NCI-H1417 treated with DMSO at 0.1 percent for 48 hours (cell line): ENCODE data around the gene GINS3.
"Not testable (repeated sequence)": the region's sequence is repeated elsewhere in the genome, so short reads cannot be mapped to it uniquely, and the experiment has no call there.

ENCODE experiments used
- DNase-seq: peaks from one replicate; lab custom pipeline; 2025; lab: John Stamatoyannopoulos, UW

The GINS3 gene

DNA sequence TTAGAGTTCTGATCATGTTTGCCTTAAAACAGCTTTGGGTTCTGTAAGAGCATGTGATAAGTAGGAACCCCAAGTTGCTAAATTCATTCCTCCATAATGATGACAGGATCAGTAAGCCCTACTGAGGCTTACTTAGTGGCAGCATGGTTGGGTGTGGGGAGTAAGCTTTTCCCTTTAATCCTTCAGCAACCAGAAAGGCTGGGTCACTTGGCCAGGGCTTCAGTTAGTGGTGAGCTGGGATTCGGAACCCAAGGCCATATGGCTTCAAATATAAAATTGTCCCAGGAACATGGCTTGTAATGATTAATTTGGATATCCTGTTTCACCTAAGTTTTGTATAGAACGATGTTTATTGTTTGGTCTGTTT, 850 bp downstream of the GINS3 start:
- DNase-seq, result no peak

DNA sequence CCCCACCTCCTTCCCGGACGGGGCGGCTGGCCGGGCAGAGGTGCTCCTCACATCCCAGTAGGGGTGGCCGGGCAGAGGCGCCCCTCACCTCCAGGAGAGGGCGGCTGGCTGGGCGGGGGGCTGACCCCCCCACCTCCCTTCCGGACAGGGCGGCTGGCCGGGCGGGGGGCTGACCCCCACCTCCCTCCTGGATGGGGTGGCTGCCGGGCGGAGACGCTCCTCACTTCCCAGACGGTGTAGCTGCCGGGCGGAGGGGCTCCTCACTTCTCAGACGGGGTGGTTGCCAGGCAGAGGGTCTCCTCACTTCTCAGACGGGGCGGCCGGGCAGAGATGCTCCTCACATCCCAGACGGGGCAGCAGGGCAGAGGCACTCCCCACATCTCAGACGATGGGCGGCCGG, 4.6 kb downstream of the GINS3 start:
- DNase-seq, result not testable (repeated sequence)

DNA sequence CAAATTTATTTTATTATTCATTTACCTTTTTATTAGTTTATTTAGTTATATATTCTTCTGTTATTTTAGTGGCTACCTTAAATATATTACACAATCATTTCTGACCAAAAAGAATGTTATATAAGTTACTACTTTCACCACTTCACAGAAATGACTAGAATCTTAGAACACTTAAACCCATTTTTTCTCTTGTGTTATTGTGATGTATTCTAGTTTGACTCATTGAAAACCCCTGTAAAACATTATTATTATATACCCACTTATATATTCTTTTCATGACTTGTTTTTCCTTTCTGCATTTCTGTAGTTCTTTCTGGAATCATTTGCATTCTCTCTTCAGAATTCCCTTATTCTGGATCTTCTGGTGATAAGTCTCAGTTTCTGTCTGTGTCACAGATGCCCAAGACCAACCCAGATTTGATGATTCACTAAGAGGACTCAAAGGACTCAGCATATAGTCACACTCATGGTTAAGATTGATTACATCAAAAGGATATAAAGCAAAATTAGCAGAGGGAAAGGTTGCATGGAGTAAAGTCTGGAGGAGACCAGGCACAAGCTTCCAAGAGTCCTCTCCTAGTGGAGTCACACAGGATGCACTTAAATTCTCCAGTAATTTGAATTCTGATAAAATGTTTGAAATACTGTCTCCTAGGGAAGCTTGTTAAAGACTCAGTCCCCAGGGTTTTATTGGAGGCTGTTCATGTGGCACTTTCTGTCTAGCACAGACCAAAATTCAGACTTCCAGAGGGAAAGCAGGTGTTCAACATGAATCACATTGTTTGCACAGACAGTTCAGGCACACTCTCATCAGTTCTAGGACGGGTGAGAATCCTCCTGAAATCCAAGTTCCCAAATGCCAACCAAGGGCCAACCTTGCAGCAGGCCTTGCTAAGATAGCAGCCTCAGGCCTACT, 7.7 kb downstream of the GINS3 start:
- DNase-seq, result no peak

DNA sequence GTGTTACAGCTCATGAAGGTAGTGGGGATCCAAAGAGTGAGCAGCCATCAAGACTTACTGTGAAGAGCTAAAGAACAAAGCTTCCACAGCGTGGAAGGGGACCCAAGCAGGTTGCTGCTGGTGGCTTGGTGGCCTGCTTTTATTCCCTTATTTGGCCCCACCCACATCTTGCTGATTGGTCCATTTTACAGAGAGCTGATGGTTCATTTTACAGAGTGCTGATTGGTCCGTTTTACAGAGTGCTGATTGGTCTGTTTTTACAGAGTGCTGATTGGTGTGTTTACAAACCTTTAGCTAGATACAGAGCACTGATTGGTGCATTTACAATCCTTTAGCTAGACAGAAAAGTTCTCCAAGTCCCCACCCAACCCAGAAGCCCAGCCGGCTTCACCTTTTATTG, 9.0 kb downstream of the GINS3 start:
- not testable (repeated sequence) for DNase-seq

DNA sequence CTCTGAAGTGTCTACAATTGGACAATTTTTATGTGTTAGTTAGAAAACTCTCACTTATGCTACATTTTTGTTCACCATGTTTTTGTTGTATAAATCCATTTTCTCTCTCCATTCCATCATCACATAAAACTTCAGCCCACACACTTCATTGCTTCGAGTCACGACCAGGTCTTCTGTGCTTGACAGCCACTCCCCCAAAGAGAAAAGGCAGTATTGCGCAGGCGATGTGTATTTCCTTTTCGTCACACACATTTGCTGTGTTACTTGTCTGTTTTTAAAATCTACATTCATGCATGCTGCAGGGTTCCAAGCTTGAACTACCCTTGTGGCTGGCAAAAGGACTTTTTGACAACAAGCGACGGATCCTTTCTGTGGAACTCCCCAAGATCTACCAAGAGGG, 10.5 kb downstream of the GINS3 start:
- DNase-seq, result no peak

DNA sequence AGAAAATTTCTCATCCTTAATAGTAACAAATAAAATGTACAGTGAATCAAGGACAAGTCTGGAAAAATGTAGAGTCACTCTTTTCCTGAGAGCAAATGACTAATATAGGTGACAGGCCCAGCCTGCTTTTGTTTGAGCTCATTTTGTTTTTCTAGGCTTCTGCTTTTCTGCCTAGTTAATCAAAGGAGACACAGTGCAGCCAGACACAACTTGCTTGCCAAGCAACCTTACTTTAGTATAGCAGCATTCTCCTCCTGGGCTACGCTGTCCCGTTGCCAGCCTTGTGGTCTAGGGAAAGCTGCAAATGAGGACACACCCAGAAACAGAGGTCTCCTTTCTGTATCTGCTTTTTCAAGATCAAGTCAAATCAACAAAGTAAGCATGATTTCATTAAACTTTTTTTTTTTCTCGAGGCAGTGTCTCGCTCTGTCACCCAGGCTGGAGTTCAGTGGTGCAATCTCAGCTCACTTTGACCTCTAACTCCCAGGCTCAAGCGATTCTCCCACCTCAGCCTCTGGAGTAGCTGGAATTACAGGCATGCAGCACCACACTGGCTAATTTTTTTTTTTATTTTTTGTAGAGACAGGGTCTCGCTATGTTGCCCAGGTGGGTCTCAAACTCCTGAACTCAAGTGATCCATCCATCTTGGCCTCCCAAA, 17.2 kb downstream of the GINS3 start:
- no peak for DNase-seq

DNA sequence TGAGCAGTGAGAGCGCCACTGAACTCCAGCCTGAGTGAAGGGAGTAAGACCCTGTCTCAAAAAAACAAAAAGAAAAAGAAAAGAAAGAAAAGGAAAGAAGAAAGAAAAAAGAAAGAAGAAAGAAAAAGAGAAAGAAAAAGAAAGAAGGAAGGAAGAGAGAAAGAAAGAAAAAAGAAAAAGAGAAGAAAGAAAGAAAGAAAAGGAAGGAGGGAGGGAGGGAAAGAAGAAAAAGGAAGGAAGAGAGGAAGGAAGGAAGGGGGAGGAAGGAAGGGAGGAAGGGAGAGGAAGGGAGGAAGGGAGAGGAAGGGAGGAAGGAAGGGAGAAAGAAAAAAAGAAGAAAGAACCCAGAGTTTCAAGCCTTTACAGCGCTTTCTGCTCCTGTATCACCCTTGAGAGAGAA, 19.1 kb downstream of the GINS3 start:
- DNase-seq, result no peak

DNA sequence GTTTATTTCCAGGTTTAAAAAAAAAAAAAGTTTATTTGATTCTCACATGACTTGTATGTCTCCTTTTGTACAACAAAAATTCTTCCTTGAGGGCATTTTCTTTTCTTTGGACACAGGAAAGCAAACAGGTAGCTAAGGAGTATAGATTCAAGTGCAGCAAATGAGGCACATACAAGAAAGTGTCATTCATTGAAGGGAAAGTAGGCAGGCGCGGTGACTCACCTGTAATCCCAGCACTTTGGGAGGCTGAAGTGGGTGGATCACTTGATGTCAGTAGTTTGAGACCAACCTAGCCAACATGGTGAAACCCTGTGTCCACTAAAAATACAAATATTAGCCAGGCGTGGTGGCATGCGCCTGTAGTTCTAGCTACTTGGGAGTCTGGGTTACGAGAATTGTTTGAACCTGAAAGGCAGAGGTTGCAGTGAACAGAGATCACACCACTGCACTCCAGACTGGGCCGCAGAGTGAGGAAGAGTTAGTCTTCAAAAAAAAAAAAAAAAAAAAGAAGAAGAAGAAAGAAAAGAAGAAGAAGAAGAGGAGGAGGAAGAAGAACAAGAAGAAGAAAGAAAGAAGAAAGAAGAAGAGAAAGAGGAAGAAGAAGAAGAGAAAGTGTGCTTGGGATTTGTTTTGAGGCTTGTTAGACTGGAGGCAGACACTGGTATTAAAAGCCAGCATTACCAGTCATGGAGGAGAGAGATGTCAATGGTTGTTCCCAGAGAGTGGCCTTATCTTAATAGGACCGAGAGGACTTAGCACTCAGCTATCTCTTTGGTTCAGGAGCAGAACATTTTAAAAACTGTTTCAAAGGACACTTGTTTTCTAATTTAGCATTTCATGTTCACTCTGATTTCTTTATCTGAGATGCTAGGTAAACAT, 19.7 kb downstream of the GINS3 start:
- DNase-seq, result no peak

DNA sequence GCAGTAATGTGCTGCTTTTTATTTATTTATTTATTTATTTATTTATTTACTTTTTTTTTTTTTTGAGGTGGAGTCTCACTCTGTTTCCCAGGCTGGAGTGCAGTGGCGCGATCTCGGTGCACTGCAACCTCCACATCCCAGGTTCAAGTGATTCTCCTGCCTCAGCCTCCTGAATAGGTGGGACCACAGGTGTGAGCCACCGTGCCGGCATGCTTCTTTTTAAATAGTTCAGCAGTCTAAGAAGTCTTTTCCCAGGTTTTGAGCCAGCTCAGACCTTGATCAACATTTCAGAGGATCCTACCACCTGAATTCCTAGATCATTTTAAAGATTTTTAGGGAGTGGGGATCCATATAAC, 20.3 kb downstream of the GINS3 start:
- not testable (repeated sequence) for DNase-seq

DNA sequence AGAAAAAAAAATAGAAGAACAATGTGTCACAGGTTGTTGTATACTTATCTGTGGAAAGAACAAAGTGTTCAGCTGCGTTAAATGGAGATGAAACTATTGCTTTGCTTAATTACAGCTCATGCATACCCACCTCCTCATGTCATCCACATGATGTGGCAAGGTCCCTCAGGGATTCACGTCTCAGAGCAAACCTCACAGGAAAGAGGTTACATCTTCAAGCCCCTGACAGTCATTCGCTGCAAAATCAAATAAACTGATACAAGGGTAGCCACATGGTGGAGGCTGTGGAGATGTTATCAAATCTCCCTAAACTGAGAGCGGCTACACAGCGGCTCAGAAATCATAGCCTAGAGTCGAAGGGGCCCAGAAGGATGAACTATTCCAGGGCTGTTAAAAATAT, 21.1 kb downstream of the GINS3 start:
- no peak for DNase-seq

DNA sequence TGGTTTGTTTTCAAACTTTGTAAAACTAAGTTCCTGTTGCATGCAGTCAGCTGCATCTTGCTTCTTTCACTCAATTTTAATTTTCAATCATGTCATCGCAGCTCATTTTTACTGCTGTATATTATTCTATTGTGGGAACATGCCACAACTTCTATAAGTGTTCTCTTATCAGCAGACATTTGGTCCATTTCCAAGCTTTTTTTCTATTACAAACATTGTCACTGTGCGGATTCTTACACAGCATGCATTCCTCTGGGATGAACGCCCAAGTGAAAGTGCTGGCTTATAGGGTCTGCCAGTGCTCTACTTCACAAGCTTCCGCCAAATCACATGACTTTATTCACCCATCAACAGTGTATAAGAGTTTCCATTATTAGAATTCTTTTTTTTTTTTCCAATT, 22.7 kb downstream of the GINS3 start:
- DNase-seq, result no peak

DNA sequence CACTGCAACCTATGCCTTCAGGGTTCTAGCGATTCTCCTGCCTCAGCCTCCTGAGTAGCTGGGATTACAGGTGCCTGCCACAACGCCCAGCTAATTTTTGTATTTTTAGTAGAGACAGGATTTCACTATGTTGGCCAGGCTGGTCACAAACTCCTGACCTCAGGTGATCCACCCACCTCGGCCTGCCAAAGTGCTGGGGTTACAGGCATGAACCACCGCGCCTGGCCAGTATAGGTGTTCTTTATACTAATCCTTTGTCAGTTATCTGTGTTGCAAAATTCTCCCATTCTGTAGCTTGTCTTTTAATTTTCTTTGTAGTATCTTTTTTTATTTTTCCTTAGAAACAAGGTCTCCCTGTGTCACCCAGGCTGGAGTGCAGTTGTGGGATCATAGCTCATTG, 23.7 kb downstream of the GINS3 start:
- not testable (repeated sequence) for DNase-seq

DNA sequence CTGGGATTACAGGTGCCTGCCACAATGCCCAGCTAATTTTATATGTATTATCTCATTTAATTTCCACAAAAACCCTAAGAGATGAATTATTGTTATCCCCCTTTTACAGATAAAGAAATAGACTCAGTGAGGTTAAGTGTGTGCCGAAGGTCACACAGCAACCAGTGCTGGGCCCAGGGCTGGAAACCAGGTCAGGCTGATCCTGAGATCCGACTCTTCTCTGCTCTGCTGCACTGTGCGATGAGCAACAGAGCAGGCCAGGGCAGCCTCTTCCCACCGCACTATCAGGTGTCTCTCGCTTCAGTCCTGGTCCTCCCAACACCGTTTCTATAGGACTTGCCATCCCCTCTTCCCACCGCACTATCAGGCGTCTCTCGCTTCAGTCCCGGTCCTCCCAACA, 24.8 kb downstream of the GINS3 start:
- no peak for DNase-seq

DNA sequence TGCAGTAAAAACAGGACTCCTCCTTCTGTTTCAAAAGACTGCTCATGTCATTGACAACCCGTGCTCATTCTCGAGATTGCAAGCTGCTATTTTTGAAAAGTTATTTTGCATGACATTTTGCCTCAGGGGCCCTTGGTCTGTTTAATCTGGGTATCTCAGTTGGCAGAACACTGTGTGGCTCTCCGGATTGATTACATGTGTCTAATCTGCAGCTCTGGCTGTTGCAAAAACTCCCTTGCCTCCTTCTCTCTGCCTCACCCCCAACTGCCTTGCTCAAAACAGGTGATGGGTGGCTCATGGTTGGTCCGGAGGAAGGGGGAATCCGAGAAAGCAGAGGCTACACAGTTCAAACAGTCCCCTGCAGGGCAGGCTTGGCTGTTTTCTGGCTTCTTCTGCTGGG, 25.3 kb downstream of the GINS3 start:
- no peak for DNase-seq

DNA sequence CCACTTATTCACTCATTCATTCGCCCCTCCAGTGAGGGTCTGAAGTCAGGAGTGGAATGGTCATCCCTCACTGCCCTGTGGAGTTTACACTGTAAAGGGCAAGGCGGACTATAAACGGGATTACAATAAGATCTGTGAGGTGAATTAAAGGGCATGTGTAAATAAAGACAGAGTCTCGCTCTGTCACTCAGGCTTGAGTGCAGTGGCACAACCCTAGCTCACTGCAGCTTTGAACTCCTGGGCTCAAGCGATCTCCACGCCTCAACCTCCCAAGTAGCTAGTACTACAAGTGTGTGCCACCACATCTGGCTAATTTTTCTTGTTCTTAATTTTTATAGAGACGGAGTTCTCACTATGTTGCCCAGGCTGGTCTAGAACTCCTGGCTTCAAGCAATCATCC, 25.8 kb downstream of the GINS3 start:
- DNase-seq, result no peak

DNA sequence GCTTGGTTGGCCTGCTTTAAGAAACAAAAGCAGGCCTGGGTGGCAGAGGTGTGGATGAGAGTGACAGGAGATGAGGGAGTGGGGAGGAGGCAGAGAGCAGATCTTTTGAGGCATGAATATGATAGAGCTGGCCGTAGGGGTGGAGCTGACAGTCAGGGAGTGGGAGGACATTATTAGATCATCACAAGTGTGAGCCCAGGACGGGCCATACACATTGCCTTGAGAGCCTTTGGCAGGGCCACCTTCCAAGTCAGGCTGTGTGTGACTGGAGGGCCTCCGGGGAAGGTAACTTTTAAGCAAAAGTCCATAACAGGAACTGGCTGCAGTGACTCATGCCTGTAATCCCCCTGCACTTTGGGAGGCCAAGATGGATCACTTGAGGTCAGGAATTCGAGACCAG, 26.3 kb downstream of the GINS3 start:
- DNase-seq, result no peak

DNA sequence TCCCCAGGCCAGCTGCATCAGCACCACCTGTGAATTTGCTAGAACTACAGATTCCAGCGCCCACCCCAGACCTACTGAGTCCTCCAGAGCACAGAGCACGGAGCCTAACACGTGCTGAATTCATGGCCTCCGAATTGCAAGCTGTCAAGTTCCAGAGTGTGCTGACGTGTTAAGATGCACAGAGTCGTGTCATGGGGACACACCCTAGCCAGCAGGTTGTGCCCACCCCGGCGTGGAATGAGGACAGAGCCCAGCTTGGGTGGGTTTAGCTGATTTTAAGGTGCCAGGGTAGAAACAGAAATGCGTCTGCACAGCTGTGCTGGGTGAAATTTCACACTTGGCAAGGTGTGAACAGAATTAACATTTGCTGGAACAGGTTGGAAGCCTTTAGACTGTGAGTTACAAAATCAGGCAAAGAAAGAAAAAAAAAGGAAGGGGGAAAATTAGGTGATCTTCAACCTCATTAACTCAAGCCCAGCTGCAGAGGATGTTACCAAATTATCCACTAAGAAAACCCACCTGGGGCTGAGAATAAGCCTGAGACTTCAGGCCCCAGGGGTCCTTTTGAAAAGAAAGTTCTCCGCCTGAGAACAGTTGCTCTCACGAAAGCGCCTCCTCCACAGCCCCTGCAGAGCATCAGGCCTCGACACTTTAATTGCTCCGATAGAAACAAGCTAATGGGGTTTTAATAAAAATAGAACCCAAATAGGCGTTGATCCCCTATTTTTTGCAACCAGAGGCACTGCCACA, 27.1 kb downstream of the GINS3 start:
- no peak for DNase-seq

DNA sequence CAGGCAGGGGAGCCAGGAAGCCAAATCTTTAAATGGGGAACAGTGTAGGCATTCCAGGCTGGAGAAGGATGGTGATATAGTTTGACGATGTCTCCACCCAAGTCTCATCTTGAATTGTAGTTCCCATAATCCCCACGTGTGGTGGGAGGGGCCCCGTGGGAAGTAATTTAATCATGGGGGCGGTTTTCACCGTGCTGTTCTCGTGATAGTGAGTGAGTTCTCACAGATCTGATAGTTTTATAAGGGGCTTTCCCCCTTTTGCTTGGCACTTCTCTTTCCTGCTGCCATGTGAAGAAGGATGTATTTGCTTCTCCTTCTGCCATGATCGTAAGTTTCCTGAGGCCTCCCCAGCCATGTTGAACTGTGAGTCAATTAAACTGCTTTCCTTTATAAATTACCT, 28.8 kb downstream of the GINS3 start:
- DNase-seq, result no peak

DNA sequence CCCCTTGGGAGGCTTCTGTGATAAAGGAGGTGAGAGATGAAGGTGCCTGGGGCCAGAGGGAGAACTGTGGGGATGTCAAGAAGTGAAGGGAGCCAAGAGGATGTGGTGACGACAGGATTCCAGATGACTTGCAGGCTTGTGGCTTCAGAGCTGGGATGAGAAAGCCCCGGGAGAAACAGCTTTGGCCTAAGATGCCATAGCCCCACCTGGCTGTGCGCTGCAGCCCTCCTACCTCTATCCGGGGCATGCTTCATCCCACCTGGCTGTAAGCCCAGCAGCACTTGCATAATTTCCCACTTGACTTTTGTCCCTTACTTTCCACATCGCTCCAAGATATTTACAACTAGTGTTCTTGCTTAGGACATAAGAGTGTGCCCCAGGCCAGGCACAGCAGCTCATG, 29.3 kb downstream of the GINS3 start:
- no peak for DNase-seq

DNA sequence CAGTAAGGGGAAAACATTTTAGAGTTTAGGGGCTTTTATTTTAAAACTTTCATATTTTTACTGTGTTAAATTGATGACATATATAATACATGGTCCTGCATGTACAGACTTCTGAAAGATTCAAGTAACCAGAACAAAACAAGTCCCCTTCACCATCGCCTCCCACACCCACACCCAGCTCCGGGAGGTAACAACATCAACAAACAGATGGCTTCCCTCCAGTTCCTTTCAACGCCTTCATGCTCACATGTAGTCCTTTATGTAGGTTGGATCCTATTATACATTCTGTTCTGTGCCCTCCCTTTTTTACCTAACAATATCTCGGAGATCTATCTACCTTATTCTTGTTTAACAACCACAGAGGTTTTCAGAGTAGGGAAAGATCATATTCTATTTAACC, 30.5 kb downstream of the GINS3 start:
- DNase-seq, result no peak

DNA sequence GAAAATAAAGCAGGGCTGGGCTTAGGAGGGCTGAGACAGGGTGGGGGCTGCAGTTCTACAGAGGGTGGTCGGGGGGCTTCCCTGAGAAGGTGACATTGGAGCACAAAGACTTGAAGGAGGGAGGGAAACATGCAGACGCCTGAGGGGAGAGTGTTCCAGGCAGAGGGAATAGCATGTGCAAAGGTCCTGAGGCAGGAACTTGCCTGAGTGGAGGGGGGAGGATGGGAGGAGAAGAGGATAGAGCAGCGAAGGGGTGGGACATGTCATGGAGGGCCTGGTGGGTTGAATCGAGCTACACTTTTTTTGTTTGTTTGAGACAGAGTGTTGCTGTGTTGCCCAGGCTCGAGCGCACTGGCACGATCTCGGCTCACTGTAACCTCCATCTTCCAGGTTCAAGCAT, 33.0 kb downstream of the GINS3 start:
- no peak for DNase-seq
